Liver (tissue), 3 donors: ENCODE measurements around the gene FADS1.

Source experiments
- ATF3 ChIP-seq: IDR thresholded peaks from 2 replicates; pipeline ENCODE4 v1.6.1; 2016; ENCODE audit warnings: antibody characterized with exemption
- CTCF ChIP-seq: fragments of 150-350 bp; IDR thresholded peaks from 2 replicates; pipeline ENCODE4 v1.5.1; 2017; ENCODE audit warnings: improper control_type of control experiment, low read depth, low read length; ENCODE audit not compliant: missing input control
- GABPA ChIP-seq, 2 donors: IDR thresholded peaks in 1 of 2; conservative IDR thresholded peaks in 1 of 2; 2 replicates each; pipeline ENCODE4 v1.6.1; 2016; ENCODE audit warnings: antibody characterized with exemption in 2 of 2, mild to moderate bottlenecking in 1 of 2, moderate library complexity in 1 of 2
- REST ChIP-seq: IDR thresholded peaks from 2 replicates; pipeline ENCODE4 v1.6.1; 2016; ENCODE audit warnings: antibody characterized with exemption, mild to moderate bottlenecking
- TAF1 ChIP-seq: conservative IDR thresholded peaks from 2 replicates; pipeline ENCODE4 v1.6.1; 2016; ENCODE audit warnings: antibody characterized with exemption, mild to moderate bottlenecking
- donor health status: healthy.
- donor health status: healthy.

GRCh38 chr11:61838921-61839320 is 22.1 kb upstream of the FADS1 start:
- TF ChIP-seq ATF3 (no peak), CTCF (no peak), GABPA (IDR thresholded peaks at IDR 0.05 in 1 of 2, conservative IDR thresholded peaks at IDR 0.05 in 1 of 2) (no peak), REST (no peak), TAF1 (no peak)
